ENCODE results near the gene OASL.
"Not testable (repeated sequence)": the region's sequence is repeated elsewhere in the genome, so short reads cannot be mapped to it uniquely, and the experiment has no call there.

OASL gene

GRCh38 chr12:121057794-121058193 is 18.7 kb upstream of the OASL start:
- no peak for DNase-seq

GRCh38 chr12:121053706-121054105 is 14.7 kb upstream of the OASL start:
- no peak for DNase-seq

GRCh38 chr12:121050725-121051124 is 11.7 kb upstream of the OASL start:
- DNase-seq: no peak

GRCh38 chr12:121048442-121048841 is 9.4 kb upstream of the OASL start:
- DNase-seq: peak; percentile 5

- not testable (repeated sequence) for DNase-seq
Observed at GRCh38 chr12:121047400-121047799, 8.4 kb upstream of the OASL start.

GRCh38 chr12:121043067-121043466 is 4.0 kb upstream of the OASL start:
- no peak for DNase-seq

- DNase-seq: no peak
Observed at GRCh38 chr12:121036810-121037326, 2.2 kb downstream of the OASL start.

- no peak for DNase-seq
Observed at GRCh38 chr12:121034616-121035305, 4.3 kb downstream of the OASL start.

- DNase-seq: no peak
Observed at GRCh38 chr12:121033625-121034349, 5.3 kb downstream of the OASL start.

- no peak for DNase-seq
Observed at GRCh38 chr12:121030576-121031212, 8.4 kb downstream of the OASL start.

GRCh38 chr12:121026274-121027045 is 12.6 kb downstream of the OASL start:
- DNase-seq: peak; percentile 18

- DNase-seq: no peak
Observed at GRCh38 chr12:121025442-121026226, 13.4 kb downstream of the OASL start.

- no peak for DNase-seq
Observed at GRCh38 chr12:121023799-121024198, 15.2 kb downstream of the OASL start.

- no peak for DNase-seq
Observed at GRCh38 chr12:121022713-121023112, 16.3 kb downstream of the OASL start.

GRCh38 chr12:121021754-121022153 is 17.3 kb downstream of the OASL start:
- DNase-seq: no peak

- DNase-seq: no peak
Observed at GRCh38 chr12:121018860-121019617, 20.0 kb downstream of the OASL start.

- no peak for DNase-seq
Observed at GRCh38 chr12:121017966-121018491, 21.0 kb downstream of the OASL start.

- DNase-seq: peak; percentile 91
Observed at GRCh38 chr12:121015825-121016766, 22.9 kb downstream of the OASL start, which contains the start of gene C12orf43. Gene C12orf43 (minus strand): TSS chr12:121016487. CDS start chr12:121016474, 13 bp downstream.

GRCh38 chr12:121013715-121014114 is 25.3 kb downstream of the OASL start:
- DNase-seq: no peak

- DNase-seq: no peak
Observed at GRCh38 chr12:121011820-121012219, 27.2 kb downstream of the OASL start.
